SU-DHL-6 (cell line): ENCODE data around the gene ACTN1.

Experiments used
- CTCF ChIP-seq: fragments of 200-600 bp; sonication (generic); IDR thresholded peaks from one replicate; pipeline ENCODE4 v1.5.1; 2017; ENCODE audit warnings: antibody characterized with exemption, mild to moderate bottlenecking, low read length, moderate library complexity; ENCODE audit not compliant: insufficient read depth, poor library complexity, severe bottlenecking
- EZH2phosphoT487 ChIP-seq: fragments of 200-600 bp; sonication (generic), shearing (Covaris generic); conservative IDR thresholded peaks from 2 replicates; pipeline ENCODE4 v1.6.1; 2018; ENCODE audit warnings: mild to moderate bottlenecking, antibody characterized with exemption, low read length, moderate library complexity, mixed read lengths

- no peak for TF ChIP-seq CTCF
- no peak for TF ChIP-seq EZH2phosphoT487
Measured at GRCh38 chr14:68928770-68929550, 50.1 kb downstream of the ACTN1 start.
